ENCODE results near the gene TBC1D3C. TPM values are rescaled to one million over a fixed set of nuclear protein-coding genes. Genes with fewer than 3 reads are reported as not detected.
"Not testable (repeated sequence)": the region's sequence is repeated elsewhere in the genome, so short reads cannot be mapped to it uniquely, and the experiment has no call there.

Gene TBC1D3C
- not detected for total RNA-seq

GRCh38 chr17:38068534-38068933 lies at the start of gene TBC1D3C:
TBC1D3C (minus strand) TSS chr17:38068634; CDS start chr17:38067066, 1,568 bp downstream.
- H3K4me1 ChIP-seq; H3K27me3 ChIP-seq; H3K27ac ChIP-seq (replicated peaks in 1 of 4); H3K4me3 ChIP-seq; DNase-seq (ENCODE audit: extremely low spot score); H3K36me3 ChIP-seq; H3K9me3 ChIP-seq; intact Hi-C loops (cut with DNase I): not testable (repeated sequence)
- WGBS = no CpG with 5 or more reads among the region's 10 CpGs

GRCh38 chr17:38099262-38099661 lies 30.8 kb upstream of the TBC1D3C start:
- H3K27me3 ChIP-seq; H3K4me1 ChIP-seq; H3K36me3 ChIP-seq; H3K4me3 ChIP-seq; H3K9me3 ChIP-seq; DNase-seq (ENCODE audit: extremely low spot score); H3K27ac ChIP-seq (replicated peaks in 1 of 4); intact Hi-C loops (cut with DNase I): not testable (repeated sequence)
- no CpG with 5 or more reads among the region's 1 CpG for WGBS

- H3K4me1 ChIP-seq; H3K27ac ChIP-seq (replicated peaks in 1 of 4); H3K36me3 ChIP-seq; H3K4me3 ChIP-seq; DNase-seq (ENCODE audit: extremely low spot score); intact Hi-C loops (cut with DNase I); H3K9me3 ChIP-seq; H3K27me3 ChIP-seq: not testable (repeated sequence)
- WGBS = no CpG with 5 or more reads among the region's 2 CpGs
These were observed 25.7 kb upstream of the TBC1D3C start for GRCh38 chr17:38094059-38094694.

- intact Hi-C loops (cut with DNase I); DNase-seq (ENCODE audit: extremely low spot score): not testable (repeated sequence)
- no CpG with 5 or more reads among the region's 10 CpGs for WGBS
These were observed 19.7 kb upstream of the TBC1D3C start for GRCh38 chr17:38088120-38088519.

GRCh38 chr17:38087344-38087743 lies 18.9 kb upstream of the TBC1D3C start:
- H3K27me3 ChIP-seq; H3K9me3 ChIP-seq; H3K4me3 ChIP-seq; H3K4me1 ChIP-seq; H3K36me3 ChIP-seq; intact Hi-C loops (cut with DNase I); DNase-seq (ENCODE audit: extremely low spot score); H3K27ac ChIP-seq (replicated peaks in 1 of 4): not testable (repeated sequence)
- no CpG with 5 or more reads among the region's 1 CpG for WGBS

More at GRCh38 chr17:38088120-38088519, 19.7 kb upstream of the TBC1D3C start:
- H3K27ac ChIP-seq (replicated peaks in 1 of 4); H3K27me3 ChIP-seq; H3K4me1 ChIP-seq; H3K9me3 ChIP-seq; H3K4me3 ChIP-seq; H3K36me3 ChIP-seq: not testable (repeated sequence)

Small RNAs within 50 kb of the gene (small RNA-seq; reads per million reads assigned to genes)
- 0 reads per million in 3 donors for gene RF00019

Other genes starting within 250 kb of the TBC1D3C start
- gene TBC1D3K, start 144.2 kb downstream of the TBC1D3C start, total RNA-seq = not detected
- 10 to 100 TPM in 2 of 4 donors, 1 to 10 TPM in 2; 6.5 to 12.5 (median 9.5) TPM for gene TBC1D3L, start 79.6 kb downstream of the TBC1D3C start, total RNA-seq
- gene TBC1D3D, start 64.7 kb downstream of the TBC1D3C start, total RNA-seq = under 1 TPM in 1 of 4 donors, not detected in 3; 0.40 TPM
- not detected for gene TBC1D3E, start 59.3 kb upstream of the TBC1D3C start, total RNA-seq
- not detected for gene TBC1D3, start 123.9 kb upstream of the TBC1D3C start, total RNA-seq
- gene MRPL45, start 228.5 kb upstream of the TBC1D3C start, total RNA-seq = 10 to 100 TPM; 27.6 to 35.3 (median 29.2) TPM

Data from esophagus muscularis mucosa (tissue), 4 donors.